GM21528 (cell line): Measurements from ENCODE around the gene NOP14.
"Not testable (repeated sequence)": the region's sequence is repeated elsewhere in the genome, so short reads cannot be mapped to it uniquely, and the experiment has no call there.

Source experiments
- ATAC-seq: cut with Tn5 transposase; IDR thresholded peaks from one replicate; pipeline ENCODE4 v1.9.1; 2021; ENCODE audit warnings: mild to moderate bottlenecking, moderate library complexity; ENCODE audit not compliant: unreplicated experiment, low FRiP score

The NOP14 gene

GRCh38 chr4:2943364-2944090, 19.7 kb downstream of the NOP14 start:
- no peak for ATAC-seq

GRCh38 chr4:2942532-2943363, 20.5 kb downstream of the NOP14 start:
- no peak for ATAC-seq

GRCh38 chr4:2942037-2942531, 21.1 kb downstream of the NOP14 start:
- no peak for ATAC-seq

- no peak for ATAC-seq
Measured at GRCh38 chr4:2941138-2942036, 21.8 kb downstream of the NOP14 start.

- ATAC-seq: no peak
Measured at GRCh38 chr4:2940267-2941137, 22.7 kb downstream of the NOP14 start.

GRCh38 chr4:2939383-2940243, 23.6 kb downstream of the NOP14 start:
- ATAC-seq: no peak

- ATAC-seq: no peak
Measured at GRCh38 chr4:2938906-2939305, 24.3 kb downstream of the NOP14 start.

GRCh38 chr4:2938411-2938810, 24.8 kb downstream of the NOP14 start:
- ATAC-seq: not testable (repeated sequence)

GRCh38 chr4:2937986-2938385, 25.2 kb downstream of the NOP14 start:
- no peak for ATAC-seq

GRCh38 chr4:2937146-2937857, 25.9 kb downstream of the NOP14 start:
- ATAC-seq: no peak

- no peak for ATAC-seq
Measured at GRCh38 chr4:2936773-2937145, 26.4 kb downstream of the NOP14 start.

- no peak for ATAC-seq
Measured at GRCh38 chr4:2935762-2936743, 27.2 kb downstream of the NOP14 start.

GRCh38 chr4:2934813-2935761, 28.1 kb downstream of the NOP14 start:
- ATAC-seq: no peak

GRCh38 chr4:2934077-2934812, 29.0 kb downstream of the NOP14 start:
- no peak for ATAC-seq

GRCh38 chr4:2933566-2934076, 29.6 kb downstream of the NOP14 start:
- no peak for ATAC-seq
